OCI-LY1 (cell line): ENCODE data around the gene TATDN2.
A peak's percentile ranks its signal among the peaks of the same experiment; 100 is the strongest.

ENCODE experiments used
- H2AFZ ChIP-seq: fragments of 200-600 bp; sonication (generic), shearing (Covaris generic); 2 replicates; pipeline ENCODE4 v1.6.0; 2014; ENCODE audit warnings: antibody characterized with exemption, mild to moderate bottlenecking, low read length
- H3F3A ChIP-seq: fragments of 200-600 bp; sonication (generic), shearing (Covaris generic); 2 replicates; pipeline ENCODE4 v1.6.0; 2014; ENCODE audit warnings: mild to moderate bottlenecking, antibody characterized with exemption, low read length, moderate library complexity; ENCODE audit not compliant: insufficient read depth
- H3K27ac ChIP-seq: fragments of 200-600 bp; sonication (generic); 2 replicates; pipeline ENCODE4 v1.5.1; 2014; ENCODE audit warnings: low read length, mixed run types, mild to moderate bottlenecking, low read depth; ENCODE audit not compliant: poor library complexity, severe bottlenecking
- H3K27me3 ChIP-seq: fragments of 200-600 bp; sonication (generic); 2 replicates; pipeline ENCODE4 v1.6.0; 2014; ENCODE audit warnings: antibody characterized with exemption, mild to moderate bottlenecking, low read length, moderate library complexity; ENCODE audit not compliant: insufficient read depth
- H3K36me3 ChIP-seq: fragments of 200-600 bp; sonication (generic); 2 replicates; pipeline ENCODE4 v1.6.1; 2014; ENCODE audit warnings: mild to moderate bottlenecking, antibody characterized with exemption, low read length, moderate library complexity, mixed read lengths; ENCODE audit not compliant: insufficient read depth
- H3K4me1 ChIP-seq: fragments of 200-600 bp; sonication (generic); 2 replicates; pipeline ENCODE4 v1.5.1; 2014; ENCODE audit warnings: mild to moderate bottlenecking, low read length, moderate library complexity; ENCODE audit not compliant: insufficient read depth, severe bottlenecking
- H3K4me2 ChIP-seq: fragments of 200-600 bp; sonication (generic), shearing (Covaris generic); 2 replicates; pipeline ENCODE4 v1.6.1; 2014; ENCODE audit warnings: low read length
- H3K4me3 ChIP-seq: fragments of 200-600 bp; sonication (generic); 2 replicates; pipeline ENCODE4 v1.5.1; 2014; ENCODE audit warnings: low read length, low read depth, mild to moderate bottlenecking, mixed read lengths; ENCODE audit not compliant: poor library complexity, severe bottlenecking
- H3K79me2 ChIP-seq: fragments of 200-600 bp; shearing (Covaris generic); 2 replicates; pipeline ENCODE4 v1.6.1; 2016; ENCODE audit warnings: mixed run types, low read length, mixed read lengths; ENCODE audit not compliant: insufficient read depth
- H3K9ac ChIP-seq: fragments of 200-600 bp; sonication (generic), shearing (Covaris generic); 2 replicates; pipeline ENCODE4 v1.6.1; 2014; ENCODE audit warnings: mild to moderate bottlenecking, low read length, mixed read lengths
- H3K9me2 ChIP-seq: fragments of 200-600 bp; sonication (generic), shearing (Covaris generic); 2 replicates; pipeline ENCODE4 v1.6.1; 2014; ENCODE audit warnings: low read depth, mild to moderate bottlenecking, low read length, mixed read lengths
- H3K9me3 ChIP-seq: fragments of 200-600 bp; shearing (Covaris generic); 2 replicates; pipeline ENCODE4 v1.6.1; 2014; ENCODE audit warnings: low read length, mixed read lengths
- H4K20me1 ChIP-seq: fragments of 200-600 bp; sonication (generic), shearing (Covaris generic); 2 replicates; pipeline ENCODE4 v1.6.0; 2016; ENCODE audit warnings: mild to moderate bottlenecking, low read length; ENCODE audit not compliant: insufficient read depth
- EZH2 ChIP-seq: fragments of 200-600 bp; sonication (generic), shearing (Covaris generic); IDR thresholded peaks from 2 replicates; pipeline ENCODE4 v1.8.0; 2017; ENCODE audit warnings: borderline replicate concordance, mixed run types, mild to moderate bottlenecking, antibody characterized with exemption, low read length, moderate library complexity, mixed read lengths
- TF ChIP-seq, protein P1 (sequence below): fragments of 200-600 bp; sonication (generic), shearing (Covaris generic); IDR thresholded peaks from 2 replicates; pipeline ENCODE4 v1.5.1; 2017; ENCODE audit warnings: mild to moderate bottlenecking, antibody characterized with exemption, low read length, moderate library complexity, mixed read lengths

TATDN2 gene

DNA sequence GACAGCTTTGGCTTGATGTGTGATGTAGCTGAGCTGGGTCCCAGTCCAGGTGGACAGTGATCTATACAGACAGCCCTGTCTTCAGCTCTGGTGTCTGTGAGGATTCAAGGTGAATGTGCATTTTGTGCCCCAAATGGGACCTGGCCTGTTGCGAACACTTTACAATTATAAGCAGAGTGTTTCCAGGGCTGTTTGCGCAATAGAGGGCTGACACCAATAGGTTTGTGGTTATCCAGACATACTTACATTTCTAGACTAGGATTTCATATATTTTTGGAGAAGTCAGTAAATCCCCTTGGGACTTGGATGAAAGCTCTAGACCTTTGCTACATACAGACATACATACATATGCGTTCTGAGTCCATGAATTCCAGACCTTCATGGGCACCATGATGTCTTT lies 4.2 kb upstream of the TATDN2 start:
- Histone ChIP-seq H4K20me1 (no peaks in the 10 kb centered on the region), H3K36me3 (peaks cover 60% of the 10 kb centered on the region), H3K9ac (no peak overlapping the region), H3K27ac (no peak overlapping the region), H3K9me2 (no peaks in the 10 kb centered on the region), H3K4me2 (no peak overlapping the region), H3K9me3 (peaks cover 18% of the 10 kb centered on the region), H3K27me3 (no peaks in the 10 kb centered on the region), H3K4me1 (peaks cover 10% of the 10 kb centered on the region), H2AFZ (no peak overlapping the region), H3K79me2 (peaks cover 5% of the 10 kb centered on the region), H3K4me3 (no peak overlapping the region), H3F3A (no peaks in the 10 kb centered on the region)
- TF ChIP-seq, protein P1, sequence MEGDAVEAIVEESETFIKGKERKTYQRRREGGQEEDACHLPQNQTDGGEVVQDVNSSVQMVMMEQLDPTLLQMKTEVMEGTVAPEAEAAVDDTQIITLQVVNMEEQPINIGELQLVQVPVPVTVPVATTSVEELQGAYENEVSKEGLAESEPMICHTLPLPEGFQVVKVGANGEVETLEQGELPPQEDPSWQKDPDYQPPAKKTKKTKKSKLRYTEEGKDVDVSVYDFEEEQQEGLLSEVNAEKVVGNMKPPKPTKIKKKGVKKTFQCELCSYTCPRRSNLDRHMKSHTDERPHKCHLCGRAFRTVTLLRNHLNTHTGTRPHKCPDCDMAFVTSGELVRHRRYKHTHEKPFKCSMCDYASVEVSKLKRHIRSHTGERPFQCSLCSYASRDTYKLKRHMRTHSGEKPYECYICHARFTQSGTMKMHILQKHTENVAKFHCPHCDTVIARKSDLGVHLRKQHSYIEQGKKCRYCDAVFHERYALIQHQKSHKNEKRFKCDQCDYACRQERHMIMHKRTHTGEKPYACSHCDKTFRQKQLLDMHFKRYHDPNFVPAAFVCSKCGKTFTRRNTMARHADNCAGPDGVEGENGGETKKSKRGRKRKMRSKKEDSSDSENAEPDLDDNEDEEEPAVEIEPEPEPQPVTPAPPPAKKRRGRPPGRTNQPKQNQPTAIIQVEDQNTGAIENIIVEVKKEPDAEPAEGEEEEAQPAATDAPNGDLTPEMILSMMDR: no peak
- TF ChIP-seq EZH2: no peak

GRCh38 chr3:10245081-10245712 lies 3.1 kb upstream of the TATDN2 start:
- Histone ChIP-seq H3K27me3 (no peaks in the 10 kb centered on the region), H4K20me1 (no peaks in the 10 kb centered on the region), H3K9ac (no peak overlapping the region), H3K4me1 (peaks cover 13% of the 10 kb centered on the region), H3K27ac (no peak overlapping the region), H2AFZ (no peak overlapping the region), H3K36me3 (peaks cover 59% of the 10 kb centered on the region), H3K9me3 (peaks cover 18% of the 10 kb centered on the region), H3K79me2 (peaks cover 17% of the 10 kb centered on the region), H3K9me2 (no peaks in the 10 kb centered on the region), H3K4me3 (no peak overlapping the region), H3F3A (no peaks in the 10 kb centered on the region), H3K4me2 (no peak overlapping the region)
- no peak for TF ChIP-seq EZH2
- TF ChIP-seq, protein P1: no peak

- Histone ChIP-seq H3K9me3 (peaks cover 18% of the 10 kb centered on the region), H3K36me3 (peaks cover 60% of the 10 kb centered on the region), H3K4me3 (peak overlapping the region; percentile 99), H2AFZ (no peak overlapping the region; the same call in 1 of the 2 replicates), H3K4me1 (peaks cover 26% of the 10 kb centered on the region), H3F3A (no peaks in the 10 kb centered on the region), H4K20me1 (no peaks in the 10 kb centered on the region), H3K27me3 (no peaks in the 10 kb centered on the region), H3K79me2 (peaks cover 38% of the 10 kb centered on the region), H3K27ac (peak overlapping the region; percentile 90), H3K4me2 (peak overlapping the region; percentile 70), H3K9me2 (no peaks in the 10 kb centered on the region), H3K9ac (peak overlapping the region; percentile 64)
- TF ChIP-seq, protein P1: no peak
- no peak for TF ChIP-seq EZH2
These were observed 528 bp upstream of the TATDN2 start for GRCh38 chr3:10247679-10248183.
